Prostate gland (tissue), 2 donors: ENCODE measurements around the gene PIAS3. TPM values are rescaled to one million over a fixed set of nuclear protein-coding genes. Genes with fewer than 3 reads are reported as not detected.
"Not testable (repeated sequence)": the region's sequence is repeated elsewhere in the genome, so short reads cannot be mapped to it uniquely, and the experiment has no call there.

Experiments
- DNase-seq: peaks from one replicate; pipeline ENCODE4 v3.0.0-alpha.2; 2019; ENCODE audit warnings: low spot score
- H3K27ac ChIP-seq, 2 donors: fragments of 200-600 bp; sonication (generic); 2 replicates each; pipeline ENCODE4 v1.5.1; 2017 to 2019
- H3K27me3 ChIP-seq: fragments of 200-600 bp; sonication (generic); replicated peaks from 2 replicates; pipeline ENCODE4 v1.5.1; 2019; ENCODE audit not compliant: insufficient read depth
- H3K36me3 ChIP-seq, 2 donors: fragments of 200-600 bp; sonication (generic); 1 replicate in 1 of 2; 2 replicates in 1 of 2; pipeline versions ENCODE4 v1.5.1 to v1.8.1; 2017 to 2019
- H3K4me1 ChIP-seq: fragments of 200-600 bp; sonication (generic); replicated peaks from 2 replicates; pipeline ENCODE4 v1.5.1; 2019
- H3K4me3 ChIP-seq, 2 donors: fragments of 200-600 bp; sonication (generic); 2 replicates each; pipeline ENCODE4 v1.5.1; 2017 to 2019
- H3K9me3 ChIP-seq: fragments of 200-600 bp; sonication (generic); 2 replicates; pipeline ENCODE4 v1.5.1; 2017
- CTCF ChIP-seq, 4 experiments: fragments of 200-600 bp in 2 of 4; fragments of 450-650 bp in 2 of 4; sonication (generic) in 2 of 4; IDR thresholded peaks; 1 replicate in 3 of 4; 2 replicates in 1 of 4; pipeline ENCODE4 v1.5.1; 2016 to 2019; ENCODE audit warnings: antibody characterized with exemption in 4 of 4, mild to moderate bottlenecking in 2 of 4, moderate library complexity in 2 of 4
- POLR2A ChIP-seq: fragments of 450-650 bp; IDR thresholded peaks from one replicate; pipeline ENCODE4 v1.6.1; 2016; ENCODE audit warnings: antibody characterized with exemption, mild to moderate bottlenecking
- POLR2AphosphoS5 ChIP-seq: sonication (generic); formaldehyde crosslinking; IDR thresholded peaks from one replicate; pipeline ENCODE4 v1.6.1; 2017; ENCODE audit warnings: antibody characterized with exemption
- WGBS: methylation state at CpG from one replicate; pipeline ENCODE4 v1.1.5; 2018; 5-methylcytosine and 5-hydroxymethylcytosine counted together
- intact Hi-C: fragments of 100-400 bp; cut with DNase I; formaldehyde crosslinking; loops from one replicate; pipeline ENCODE4 v1.14.2; 2022
- total RNA-seq, 2 donors: library from RNA; depleted of rRNA; stranded (reverse); fragments of >200 nt; gene quantifications; one replicate each; pipeline ENCODE4 v1.1.0, GENCODE V29; 2016

The PIAS3 gene
- total RNA-seq, 2 donors from 2014 or later: 41.7 to 48.8 TPM

- Histone ChIP-seq H3K36me3 (peaks cover 8 to 15% of the 10 kb centered on the region in 2 donors), H3K4me3 (no peak overlapping the region), H3K27ac (no peak overlapping the region), H3K4me1 (peaks cover 3% of the 10 kb centered on the region), H3K9me3 (no peaks in the 10 kb centered on the region), H3K27me3 (no peaks in the 10 kb centered on the region)
- no peak for DNase-seq
- intact Hi-C loops: loop anchor here (10.0 kb wide), 1 partner anchor 74 kb away; no protein-coding TSS in a partner anchor
- TF ChIP-seq CTCF (IDR thresholded peaks at IDR 0.05) (no peak), POLR2AphosphoS5 (no peak), POLR2A (no peak)
These were observed 30.4 kb downstream of the PIAS3 start for GRCh38 chr1:145828367-145829026.

GRCh38 chr1:145827966-145828365 lies 30.9 kb downstream of the PIAS3 start:
- Histone ChIP-seq H3K4me3 (no peak overlapping the region), H3K36me3 (peaks cover 8 to 12% of the 10 kb centered on the region in 2 donors), H3K27ac (no peak overlapping the region), H3K27me3 (no peaks in the 10 kb centered on the region), H3K4me1 (peaks cover 3% of the 10 kb centered on the region), H3K9me3 (no peaks in the 10 kb centered on the region)
- no peak for DNase-seq
- no peak for TF ChIP-seq POLR2A
- intact Hi-C loops: loop anchor here (10.0 kb wide), 1 partner anchor 73 kb away; no protein-coding TSS in a partner anchor

GRCh38 chr1:145826030-145826429 lies 32.9 kb downstream of the PIAS3 start:
- intact Hi-C loops: loop anchor here (10.0 kb wide), 1 partner anchor 71 kb away; no protein-coding TSS in a partner anchor
- Histone ChIP-seq H3K27me3 (no peaks in the 10 kb centered on the region), H3K9me3 (no peaks in the 10 kb centered on the region), H3K4me3 (no peak overlapping the region), H3K36me3 (peaks cover 8% of the 10 kb centered on the region in 2 donors), H3K4me1 (peaks cover 3% of the 10 kb centered on the region), H3K27ac (no peak overlapping the region)
- no peak for DNase-seq
- no peak for TF ChIP-seq CTCF (IDR thresholded peaks at IDR 0.05)
- 87% methylated on average over 2 of the region's 2 CpGs for WGBS

- TF ChIP-seq CTCF (IDR thresholded peaks at IDR 0.05) (no peak), POLR2AphosphoS5 (no peak), POLR2A (no peak)
- WGBS: under 1% methylated on average over 7 of the region's 7 CpGs
- Histone ChIP-seq H3K27me3 (no peaks in the 10 kb centered on the region), H3K36me3 (peaks cover 4 to 8% of the 10 kb centered on the region in 2 donors), H3K4me3 (peak overlapping the region; percentile 72 to 85), H3K27ac (peak overlapping the region; percentile 92 to 94), H3K4me1 (peaks cover 3% of the 10 kb centered on the region), H3K9me3 (no peaks in the 10 kb centered on the region)
- DNase-seq: no peak
- intact Hi-C loops: loop anchor here (10.0 kb wide), 1 partner anchor 70 kb away; no protein-coding TSS in a partner anchor
These were observed 34.4 kb downstream of the PIAS3 start for GRCh38 chr1:145824499-145824842.

GRCh38 chr1:145823565-145824498 lies 35.0 kb downstream of the PIAS3 start, which contains the start of the genes POLR3C and RNF115:
POLR3C (plus strand) TSS chr1:145824200; CDS start chr1:145825777, 1,577 bp downstream.
RNF115 (minus strand) TSS chr1:145824095; CDS start chr1:145823873, 222 bp downstream.
- TF ChIP-seq POLR2AphosphoS5 (peak; percentile 70), POLR2A (peak; percentile 77), CTCF (IDR thresholded peaks at IDR 0.05) (peak in 2 of 4 experiments; percentile 10 to 20)
- Histone ChIP-seq H3K9me3 (no peaks in the 10 kb centered on the region), H3K36me3 (peaks cover 0 to 1% of the 10 kb centered on the region in 2 donors), H3K27ac (peak within 1 kb of the TSS; percentile 92 to 94), H3K4me1 (peaks cover 3% of the 10 kb centered on the region), H3K27me3 (no peaks in the 10 kb centered on the region), H3K4me3 (peak within 1 kb of the TSS; percentile 72 to 85)
- WGBS: under 1% methylated on average over 75 of the region's 89 CpGs
- intact Hi-C loops: loop anchor here (10.0 kb wide), 1 partner anchor 69 kb away; no protein-coding TSS in a partner anchor
- peak; percentile 88 for DNase-seq

- H3K27ac ChIP-seq, H3K36me3 ChIP-seq, H3K9me3 ChIP-seq, DNase-seq, H3K27me3 ChIP-seq, H3K4me3 ChIP-seq, H3K4me1 ChIP-seq: not testable (repeated sequence)
- no CpG with 5 or more reads among the region's 16 CpGs for WGBS
- intact Hi-C loops: loop anchor here (10.0 kb wide), 1 partner anchor 68 kb away; no protein-coding TSS in a partner anchor
These were observed 36.0 kb downstream of the PIAS3 start for GRCh38 chr1:145822779-145823331.

- H3K4me1 ChIP-seq, DNase-seq, H3K27ac ChIP-seq, H3K4me3 ChIP-seq, H3K27me3 ChIP-seq, H3K9me3 ChIP-seq, intact Hi-C loops, H3K36me3 ChIP-seq: not testable (repeated sequence)
- 68% methylated on average over 2 of the region's 6 CpGs for WGBS
These were observed 40.8 kb downstream of the PIAS3 start for GRCh38 chr1:145818095-145818494.
